Spleen (tissue), 7 donors: ENCODE results near the gene GUCY1A2.

Experiments
- CTCF ChIP-seq, 11 experiments: fragments of 200-600 bp in 7 of 11; fragments of 450-650 bp in 4 of 11; sonication (generic) in 4 of 11; IDR thresholded peaks in 8 of 11; conservative IDR thresholded peaks in 3 of 11; 1 replicate in 7 of 11; 2 replicates in 4 of 11; pipeline versions ENCODE4 v1.4.0 to v1.8.0; 2016 to 2021; ENCODE audit warnings: antibody characterized with exemption in 11 of 11, inconsistent platforms in 4 of 11, mild to moderate bottlenecking in 1 of 11
- POLR2AphosphoS5 ChIP-seq, 3 donors: sonication (generic); formaldehyde crosslinking; IDR thresholded peaks; one replicate each; pipeline ENCODE4 v1.5.1; 2017; ENCODE audit warnings: antibody characterized with exemption in 3 of 3
- donor health status: DM: no; HTN: no; CAD: no; lungs with moderate emphysema.
- donor health status: DM: no; HTN: no; CAD: no.
- donor health status: DM: no; HTN: no; CAD: no.

GRCh38 chr11:106656646-106657045, 361.6 kb downstream of the GUCY1A2 start:
- TF ChIP-seq CTCF (IDR thresholded peaks at IDR 0.05 in 8 of 11, conservative IDR thresholded peaks at IDR 0.05 in 3 of 11) (no peak), POLR2AphosphoS5 (IDR thresholded peaks at IDR 0.05) (no peak)
